NB4 (cell line): ENCODE data around the gene GAPT.
A peak's percentile ranks its signal among the peaks of the same experiment; 100 is the strongest.

Source experiments
- DNase-seq: peaks from one replicate; pipeline ENCODE4 v3.0.0; 2010; ENCODE audit warnings: low read depth
- H3K4me3 ChIP-seq: one replicate; pipeline ENCODE4 v1.5.1; 2011; ENCODE audit warnings: mild to moderate bottlenecking, low read depth, low read length, moderate library complexity
- CTCF ChIP-seq: IDR thresholded peaks from one replicate; pipeline ENCODE4 v1.5.1; 2012; ENCODE audit warnings: low read depth, low read length
- MAX ChIP-seq: IDR thresholded peaks from 2 replicates; pipeline ENCODE4 v1.6.1; 2011; ENCODE audit warnings: low read depth, low read length
- MYC ChIP-seq: IDR thresholded peaks from 2 replicates; pipeline ENCODE4 v1.6.1; 2011; ENCODE audit warnings: low read depth, low read length
- POLR2A ChIP-seq: IDR thresholded peaks from 2 replicates; pipeline ENCODE4 v1.6.1; 2011; ENCODE audit warnings: mild to moderate bottlenecking; ENCODE audit not compliant: insufficient read length; ENCODE audit errors: extremely low read depth

Gene GAPT

DNA sequence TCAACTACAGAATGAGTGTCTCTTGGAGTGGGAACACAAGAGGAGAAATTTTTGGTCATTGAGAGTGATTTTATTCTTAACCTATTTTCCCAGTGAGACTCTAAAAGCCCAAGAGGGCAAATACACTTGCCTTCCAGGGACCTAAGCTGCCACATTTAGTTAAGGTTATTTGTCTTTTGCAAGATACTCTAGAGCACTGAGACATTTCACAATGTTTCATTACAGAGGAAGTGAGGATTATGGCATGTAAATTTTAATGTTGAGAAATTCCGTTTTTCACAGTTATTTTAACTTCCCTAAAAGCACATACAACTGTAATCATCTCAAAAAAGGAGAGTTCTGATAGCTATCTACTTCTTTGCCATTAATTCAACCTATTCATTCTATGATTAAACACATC is 53.0 kb downstream of the GAPT start:
- peak overlapping the region; percentile 6 for H3K4me3 ChIP-seq
- DNase-seq = peak; percentile 91

DNA sequence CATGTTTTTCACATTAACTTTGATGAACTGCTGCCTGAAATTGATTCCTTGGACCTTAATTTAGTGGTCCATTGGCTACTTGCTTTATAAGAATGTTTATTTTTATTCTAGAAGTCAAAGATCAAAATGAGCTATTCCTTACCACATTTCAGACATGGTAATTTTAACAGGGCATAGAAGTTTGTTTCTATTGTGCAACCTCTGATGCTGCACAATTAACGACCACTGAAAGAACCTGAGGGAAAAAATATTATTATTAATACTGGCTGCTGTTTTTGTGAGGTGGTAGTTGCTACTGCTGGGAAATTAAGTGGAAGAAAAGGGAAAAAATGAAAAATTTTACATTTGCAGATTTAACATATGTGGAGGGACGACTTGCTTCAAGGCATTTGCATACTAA is 53.7 kb downstream of the GAPT start:
- peak; percentile 59 for DNase-seq
- no peak for TF ChIP-seq POLR2A
- TF ChIP-seq MAX = no peak
- no peak for TF ChIP-seq CTCF
- no peak for TF ChIP-seq MYC
- H3K4me3 ChIP-seq = peak overlapping the region; percentile 1

More for the DNA sequence above, 53.0 kb downstream of the GAPT start:
- TF ChIP-seq CTCF (no peak), POLR2A (no peak), MAX (no peak), MYC (no peak)

DNA sequence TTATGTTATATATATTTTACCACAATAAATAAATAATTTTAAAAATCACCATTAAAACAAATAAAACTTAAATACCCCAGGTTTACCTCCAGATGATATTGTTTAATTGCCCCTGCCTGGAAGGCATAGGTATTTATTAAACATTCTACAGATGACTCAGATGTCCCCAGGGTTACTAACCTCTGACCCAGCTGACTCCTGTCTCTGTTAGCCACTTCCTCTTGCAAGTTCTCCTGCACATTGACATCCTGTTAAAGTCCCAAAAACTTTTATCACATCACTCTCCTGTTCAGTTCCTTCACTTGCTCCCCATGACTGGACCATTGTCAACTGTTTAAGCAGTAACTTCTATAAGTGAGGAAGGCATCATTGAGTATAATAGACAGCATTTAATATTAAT is 54.7 kb downstream of the GAPT start:
- TF ChIP-seq MAX (no peak), CTCF (no peak), POLR2A (no peak), MYC (0 out of 2 replicates have a peak, but pooled peaks have one; percentile 30)
- no peak overlapping the region for H3K4me3 ChIP-seq
- peak; percentile 93 for DNase-seq
